H9 (cell line): ENCODE data around the gene DTWD1. TPM values are rescaled to one million over a fixed set of nuclear protein-coding genes. Genes with fewer than 3 reads are reported as not detected.

Source experiments
- DNase-seq: peaks from one replicate; pipeline ENCODE4 v3.0.0-alpha.2; 2017
- H2AFZ ChIP-seq: one replicate; pipeline ENCODE4 v1.6.1; 2013; ENCODE audit warnings: mild to moderate bottlenecking, low read length, control low read depth, moderate library complexity
- H2AK5ac ChIP-seq: 2 replicates; pipeline ENCODE4 v1.6.1; 2013; ENCODE audit warnings: low read length, control low read depth, mixed read lengths; ENCODE audit not compliant: insufficient read length
- H2BK120ac ChIP-seq: one replicate; pipeline ENCODE4 v1.6.1; 2013; ENCODE audit warnings: low read depth, mild to moderate bottlenecking, low read length, control low read depth, inconsistent platforms; ENCODE audit not compliant: poor library complexity, severe bottlenecking
- H2BK12ac ChIP-seq: 2 replicates; pipeline ENCODE4 v1.6.1; 2013; ENCODE audit warnings: low read length, control low read depth, mixed read lengths, low read depth; ENCODE audit not compliant: insufficient read length
- H2BK15ac ChIP-seq: 2 replicates; pipeline ENCODE4 v1.6.1; 2013; ENCODE audit warnings: low read depth, low read length, control low read depth
- H2BK20ac ChIP-seq: one replicate; pipeline ENCODE4 v1.6.1; 2013; ENCODE audit warnings: low read depth, mild to moderate bottlenecking, low read length, control low read depth, inconsistent platforms; ENCODE audit not compliant: poor library complexity, severe bottlenecking
- H2BK5ac ChIP-seq: 2 replicates; pipeline ENCODE4 v1.6.1; 2013; ENCODE audit warnings: low read length, control low read depth, mixed read lengths; ENCODE audit not compliant: insufficient read length
- H3K14ac ChIP-seq: 2 replicates; pipeline ENCODE4 v1.6.1; 2013; ENCODE audit warnings: low read length, control low read depth; ENCODE audit not compliant: insufficient read depth
- H3K18ac ChIP-seq: 2 replicates; pipeline ENCODE4 v1.6.1; 2013; ENCODE audit warnings: low read depth, mild to moderate bottlenecking, mixed read lengths, low read length, control low read depth; ENCODE audit not compliant: insufficient read length
- H3K23ac ChIP-seq: 2 replicates; pipeline ENCODE4 v1.6.1; 2013; ENCODE audit warnings: low read length, control low read depth, mixed read lengths, low read depth; ENCODE audit not compliant: insufficient read length
- H3K23me2 ChIP-seq: 2 replicates; pipeline ENCODE4 v1.6.1; 2013; ENCODE audit warnings: low read depth, mild to moderate bottlenecking, mixed read lengths, low read length, control low read depth; ENCODE audit not compliant: insufficient read length, poor library complexity, severe bottlenecking
- H3K27ac ChIP-seq: 2 replicates; pipeline ENCODE4 v1.5.1; 2013; ENCODE audit warnings: low read length, control low read depth, mixed read lengths, low read depth; ENCODE audit not compliant: insufficient read length
- H3K27me3 ChIP-seq: 2 replicates; pipeline ENCODE4 v1.6.1; 2013; ENCODE audit warnings: low read length, control low read depth, inconsistent platforms; ENCODE audit not compliant: insufficient read depth
- H3K4ac ChIP-seq: 2 replicates; pipeline ENCODE4 v1.6.1; 2013; ENCODE audit warnings: low read depth, mild to moderate bottlenecking, control low read depth, inconsistent platforms, low read length, moderate library complexity
- H3K4me1 ChIP-seq: 2 replicates; pipeline ENCODE4 v1.6.1; 2013; ENCODE audit warnings: low read length, control low read depth, inconsistent platforms; ENCODE audit not compliant: insufficient read depth
- H3K4me2 ChIP-seq: 2 replicates; pipeline ENCODE4 v1.6.1; 2013; ENCODE audit warnings: low read length, control low read depth, mixed read lengths; ENCODE audit not compliant: insufficient read length, insufficient read depth
- H3K56ac ChIP-seq: 2 replicates; pipeline ENCODE4 v1.6.1; 2013; ENCODE audit warnings: low read depth, mild to moderate bottlenecking, mixed read lengths, low read length, control low read depth; ENCODE audit not compliant: insufficient read length
- H3K79me1 ChIP-seq: 2 replicates; pipeline ENCODE4 v1.6.1; 2013; ENCODE audit warnings: low read depth, mild to moderate bottlenecking, moderate library complexity, low read length, control low read depth, inconsistent platforms; ENCODE audit not compliant: insufficient read depth, poor library complexity, severe bottlenecking
- H3K79me2 ChIP-seq: 2 replicates; pipeline ENCODE4 v1.6.1; 2013; ENCODE audit warnings: low read length, control low read depth, inconsistent platforms; ENCODE audit not compliant: insufficient read depth
- H3K9ac ChIP-seq: 2 replicates; pipeline ENCODE4 v1.6.1; 2013; ENCODE audit warnings: low read length, control low read depth, mixed read lengths; ENCODE audit not compliant: insufficient read length; ENCODE audit errors: extremely low read depth
- H3K9me3 ChIP-seq: one replicate; pipeline ENCODE4 v1.6.1; 2013; ENCODE audit warnings: low read depth, low read length, inconsistent platforms; ENCODE audit not compliant: control insufficient read depth
- H3T11ph ChIP-seq: one replicate; pipeline ENCODE4 v1.6.1; 2013; ENCODE audit warnings: mild to moderate bottlenecking, low read length, control low read depth, inconsistent platforms
- H4K20me1 ChIP-seq: one replicate; pipeline ENCODE4 v1.6.1; 2013; ENCODE audit not compliant: control insufficient read depth, insufficient read length, insufficient read depth
- H4K5ac ChIP-seq: 2 replicates; pipeline ENCODE4 v1.6.1; 2013; ENCODE audit warnings: low read depth, mild to moderate bottlenecking, mixed read lengths, low read length, control low read depth; ENCODE audit not compliant: insufficient read length
- H4K8ac ChIP-seq: replicated peaks from 2 replicates; pipeline ENCODE4 v1.6.1; 2013; ENCODE audit warnings: low read length, control low read depth, mixed read lengths, low read depth; ENCODE audit not compliant: insufficient read length
- H4K91ac ChIP-seq: 2 replicates; pipeline ENCODE4 v1.6.1; 2013; ENCODE audit warnings: low read depth, mild to moderate bottlenecking, moderate library complexity, mixed read lengths, low read length, control low read depth; ENCODE audit not compliant: insufficient read length
- H3K27ac Mint-ChIP-seq, 3 experiments: 2 replicates in 2 of 3; 3 replicates in 1 of 3; pipeline ENCODE4 v1.8.0; 2020 to 2021; ENCODE audit warnings: mixed read lengths in 3 of 3, mild to moderate bottlenecking in 1 of 3, moderate library complexity in 1 of 3
- H3K27me3 Mint-ChIP-seq: 2 replicates; pipeline ENCODE4 v1.8.0; 2021; ENCODE audit warnings: low read depth, mild to moderate bottlenecking, moderate library complexity, mixed read lengths
- H3K36me3 Mint-ChIP-seq, 3 experiments: 2 replicates in 2 of 3; 3 replicates in 1 of 3; pipeline ENCODE4 v1.8.0; 2020 to 2021; ENCODE audit warnings: low read depth in 3 of 3, mixed read lengths in 3 of 3; ENCODE audit not compliant: insufficient read depth in 1 of 3
- H3K4me1 Mint-ChIP-seq, 2 experiments: 2 replicates each; pipeline ENCODE4 v1.8.0; 2020; ENCODE audit warnings: mixed read lengths in 2 of 2
- H3K4me3 Mint-ChIP-seq, 2 experiments: 2 replicates in 1 of 2; 3 replicates in 1 of 2; pipeline ENCODE4 v1.8.0; 2020 to 2021; ENCODE audit warnings: mild to moderate bottlenecking in 2 of 2, mixed read lengths in 2 of 2, moderate library complexity in 1 of 2
- H3K9me3 Mint-ChIP-seq, 2 experiments: 2 replicates in 1 of 2; 3 replicates in 1 of 2; pipeline ENCODE4 v1.8.0; 2020; ENCODE audit warnings: mild to moderate bottlenecking in 2 of 2, mixed read lengths in 2 of 2, moderate library complexity in 1 of 2
- total RNA-seq: library from RNA; stranded (reverse); gene quantifications from 2 replicates; pipeline ENCODE4 v1.2.1, GENCODE V29; 2021
- TF ChIP-seq, protein P1 (sequence below): fragments of 200-600 bp; sonication (generic); conservative IDR thresholded peaks from 3 replicates; pipeline ENCODE4 v1.8.0; 2021; ENCODE audit warnings: antibody characterized with exemption, mild to moderate bottlenecking

Gene DTWD1
- total RNA-seq, 1 experiment from 2014 or later = 26.7 TPM

DNA sequence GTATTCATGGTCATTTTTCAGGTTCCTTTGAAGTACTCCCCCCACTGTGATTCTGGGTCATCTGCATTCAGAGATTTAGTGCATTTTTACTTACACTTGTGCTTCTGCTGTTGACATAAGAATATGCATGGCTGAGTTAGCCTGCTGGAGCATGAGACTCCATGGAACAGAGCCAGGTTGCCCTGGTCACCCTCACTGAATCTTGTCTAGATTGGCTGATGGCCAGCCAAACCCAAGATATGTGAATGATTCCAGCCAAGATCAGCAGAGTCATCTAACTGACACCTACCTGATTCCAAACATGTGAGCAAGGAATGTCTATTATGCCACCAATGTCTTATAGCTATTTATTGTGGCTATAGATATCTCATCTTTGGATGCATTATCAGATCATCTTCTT, 25.1 kb downstream of the DTWD1 start:
- Histone ChIP-seq H3K79me1 (no peaks in the 10 kb centered on the region), H3T11ph (no peak overlapping the region), H2AK5ac (no peak overlapping the region), H3K79me2 (no peaks in the 10 kb centered on the region; the same call in 1 of the 2 replicates), H3K4me2 (no peak overlapping the region), H2AFZ (no peak overlapping the region), H4K91ac (no peak overlapping the region), H2BK20ac (no peak overlapping the region), H3K9ac (no peak overlapping the region), H3K4ac (no peak overlapping the region), H2BK5ac (no peak overlapping the region), H3K27me3 (no peaks in the 10 kb centered on the region), H2BK120ac (no peak overlapping the region), H2BK15ac (no peak overlapping the region), H3K9me3 (no peaks in the 10 kb centered on the region), H3K27ac (no peak overlapping the region), H3K14ac (no peak overlapping the region), H2BK12ac (no peak overlapping the region), H4K5ac (no peak overlapping the region), H3K56ac (no peak overlapping the region), H3K23ac (no peak overlapping the region), H3K18ac (no peak overlapping the region), H3K4me1 (no peaks in the 10 kb centered on the region), H4K20me1 (no peaks in the 10 kb centered on the region), H4K8ac (no peak overlapping the region), H3K23me2 (no peaks in the 10 kb centered on the region)
- DNase-seq = no peak
- peaks cover 11 to 14% of the 10 kb centered on the region in 2 experiments for H3K4me1 Mint-ChIP-seq
- TF ChIP-seq, protein P1, sequence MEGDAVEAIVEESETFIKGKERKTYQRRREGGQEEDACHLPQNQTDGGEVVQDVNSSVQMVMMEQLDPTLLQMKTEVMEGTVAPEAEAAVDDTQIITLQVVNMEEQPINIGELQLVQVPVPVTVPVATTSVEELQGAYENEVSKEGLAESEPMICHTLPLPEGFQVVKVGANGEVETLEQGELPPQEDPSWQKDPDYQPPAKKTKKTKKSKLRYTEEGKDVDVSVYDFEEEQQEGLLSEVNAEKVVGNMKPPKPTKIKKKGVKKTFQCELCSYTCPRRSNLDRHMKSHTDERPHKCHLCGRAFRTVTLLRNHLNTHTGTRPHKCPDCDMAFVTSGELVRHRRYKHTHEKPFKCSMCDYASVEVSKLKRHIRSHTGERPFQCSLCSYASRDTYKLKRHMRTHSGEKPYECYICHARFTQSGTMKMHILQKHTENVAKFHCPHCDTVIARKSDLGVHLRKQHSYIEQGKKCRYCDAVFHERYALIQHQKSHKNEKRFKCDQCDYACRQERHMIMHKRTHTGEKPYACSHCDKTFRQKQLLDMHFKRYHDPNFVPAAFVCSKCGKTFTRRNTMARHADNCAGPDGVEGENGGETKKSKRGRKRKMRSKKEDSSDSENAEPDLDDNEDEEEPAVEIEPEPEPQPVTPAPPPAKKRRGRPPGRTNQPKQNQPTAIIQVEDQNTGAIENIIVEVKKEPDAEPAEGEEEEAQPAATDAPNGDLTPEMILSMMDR = no peak
- no peaks in the 10 kb centered on the region for H3K27me3 Mint-ChIP-seq
- H3K9me3 Mint-ChIP-seq = no peaks in the 10 kb centered on the region
- no peak overlapping the region for H3K4me3 Mint-ChIP-seq
- H3K36me3 Mint-ChIP-seq = peaks cover 0 to 3% (median 3%) of the 10 kb centered on the region in 3 experiments; a peak in 2 of 7 replicates
- peak overlapping the region in 1 of 3 experiments; percentile 1; a peak in 1 of 7 replicates for H3K27ac Mint-ChIP-seq
